ENCODE measurements around the gene TAS2R42.

Gene TAS2R42

GRCh38 chr12:11144297-11144696 is 42.4 kb downstream of the TAS2R42 start:
- DNase-seq (ENCODE audit: low spot score), result no peak

DNA sequence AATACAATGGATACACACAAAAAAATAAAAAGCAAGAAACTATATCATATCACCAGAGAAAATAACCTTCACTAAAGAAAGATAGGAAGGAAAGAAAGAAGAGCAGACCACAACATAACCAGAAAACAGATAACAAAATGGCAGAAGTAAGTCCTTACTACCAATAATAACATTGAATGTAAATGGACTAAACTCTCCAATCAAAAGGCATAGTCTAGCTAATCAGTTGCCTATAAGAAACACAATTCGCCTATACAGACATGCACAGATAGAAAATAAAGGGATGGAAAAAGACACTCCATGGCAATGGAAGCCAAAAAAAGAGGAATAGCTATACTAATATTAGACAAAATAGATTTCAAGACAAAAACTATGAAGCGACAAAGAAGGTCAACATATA is 43.4 kb downstream of the TAS2R42 start:
- DNase-seq (ENCODE audit: low spot score), result no peak

- DNase-seq (ENCODE audit: low spot score), result no peak
These were observed 50.7 kb downstream of the TAS2R42 start for GRCh38 chr12:11136075-11136474.
